ENCODE results near the gene COPS8.

Gene COPS8

DNA sequence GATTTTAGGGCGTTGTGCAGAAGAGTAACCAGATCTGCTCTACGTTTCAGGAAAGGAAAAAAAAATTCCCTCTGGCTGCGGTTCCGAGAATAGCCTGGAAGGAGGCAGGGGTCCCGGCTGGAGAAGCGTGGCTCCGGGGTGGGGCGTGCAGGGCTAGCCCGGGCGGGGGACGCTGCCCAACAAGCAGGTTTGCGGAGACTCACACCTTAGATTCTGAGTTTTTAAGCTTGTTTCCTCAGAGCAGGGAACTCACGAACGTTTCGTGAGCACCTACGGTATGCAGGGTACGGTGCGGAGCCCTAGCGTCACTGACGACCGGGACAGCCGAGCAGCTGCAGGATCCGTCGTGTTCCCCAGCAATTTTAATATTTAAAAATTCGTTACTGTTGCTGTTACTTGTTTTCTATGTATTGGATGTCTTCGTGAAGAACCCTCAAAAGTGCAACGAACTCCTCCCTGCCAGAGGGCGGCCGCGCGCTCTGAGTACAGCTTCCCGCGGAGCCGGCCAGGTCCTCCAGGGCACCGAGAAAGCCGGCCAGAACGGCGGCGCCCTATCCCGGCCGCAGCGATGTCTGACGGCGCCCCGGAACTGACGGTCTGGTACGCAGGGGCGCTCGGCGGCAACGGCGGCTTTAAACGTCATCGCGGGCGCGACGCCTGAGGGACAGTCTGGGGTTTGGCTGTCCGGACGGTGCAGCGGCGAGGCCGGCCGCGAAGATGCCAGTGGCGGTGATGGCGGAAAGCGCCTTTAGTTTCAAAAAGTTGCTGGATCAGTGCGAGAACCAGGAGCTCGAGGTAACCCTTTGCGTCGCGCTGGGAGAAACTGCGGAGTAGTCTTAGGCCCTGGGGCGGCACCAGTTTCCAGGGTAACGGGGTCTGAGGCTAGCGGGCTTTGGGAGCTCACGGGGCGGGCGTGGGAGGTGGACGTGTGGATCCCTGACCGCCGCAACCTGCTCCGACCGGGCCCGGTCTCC is at the start of gene COPS8:
TSS of gene COPS8 (plus strand) at position 642 of the 974 bp plus-strand sequence. CDS start at position 718, 76 bp downstream.
- FAIRE-seq, result peak; percentile 96

DNA sequence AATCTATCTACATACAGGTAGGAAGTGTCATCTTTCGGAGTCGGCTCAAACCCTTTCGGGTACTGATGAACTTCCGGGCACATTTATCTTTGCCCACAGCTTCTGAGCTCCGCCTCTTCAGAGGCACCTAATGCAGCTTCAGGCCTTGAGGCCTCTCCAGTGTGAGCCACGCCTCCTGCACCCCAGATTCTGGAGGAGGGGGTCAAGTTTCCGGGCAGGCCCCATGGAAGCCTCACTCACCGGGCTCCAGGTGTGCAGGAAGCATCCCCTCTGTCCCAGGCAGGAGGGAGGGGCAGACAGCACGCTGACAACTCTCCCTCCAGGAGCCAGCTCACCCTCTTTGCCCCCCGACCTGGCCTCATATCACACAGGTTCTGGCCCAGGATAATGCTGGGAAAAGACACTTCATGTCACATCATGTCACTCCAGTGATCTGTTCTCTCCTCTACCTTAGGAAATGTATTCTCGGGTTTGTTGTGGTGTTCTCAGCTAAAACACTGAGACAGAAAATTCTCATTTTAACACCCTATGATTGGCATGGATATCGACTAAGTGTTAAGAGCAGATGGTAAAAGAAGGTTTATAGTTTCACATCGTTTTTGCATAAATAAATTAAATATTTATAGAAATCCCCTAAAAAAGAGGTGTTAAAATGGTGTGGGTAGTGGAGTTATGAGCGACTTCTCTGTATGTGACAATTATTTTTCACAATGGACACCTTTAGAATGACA is 46.2 kb upstream of the COPS8 start:
- DNase-seq (ENCODE audit: low spot score) (no peak), FAIRE-seq (no peak)

More for the DNA sequence above, at the start of gene COPS8:
- DNase-seq (ENCODE audit: low spot score), result peak; percentile 96

DNA sequence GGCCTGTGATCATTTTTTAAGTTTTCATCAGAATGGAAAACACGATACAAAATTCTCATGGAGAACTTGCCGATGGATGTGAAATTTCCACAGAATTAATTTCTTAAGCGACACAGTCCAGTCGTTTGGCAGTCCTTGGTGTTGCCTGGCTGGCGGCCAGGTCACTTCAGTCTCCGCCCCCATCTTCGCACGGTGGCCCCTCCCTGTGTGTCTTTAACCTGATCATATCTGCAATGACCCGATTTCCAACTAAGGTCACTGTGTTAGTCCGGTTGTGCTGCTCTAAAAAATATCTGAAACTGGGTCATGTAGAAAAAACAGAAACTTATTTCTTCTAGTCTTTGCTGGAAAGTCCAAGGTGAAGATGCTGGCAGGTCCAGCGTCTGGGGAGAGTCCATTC is 44.5 kb upstream of the COPS8 start:
- DNase-seq (ENCODE audit: low spot score) (no peak), FAIRE-seq (no peak)

DNA sequence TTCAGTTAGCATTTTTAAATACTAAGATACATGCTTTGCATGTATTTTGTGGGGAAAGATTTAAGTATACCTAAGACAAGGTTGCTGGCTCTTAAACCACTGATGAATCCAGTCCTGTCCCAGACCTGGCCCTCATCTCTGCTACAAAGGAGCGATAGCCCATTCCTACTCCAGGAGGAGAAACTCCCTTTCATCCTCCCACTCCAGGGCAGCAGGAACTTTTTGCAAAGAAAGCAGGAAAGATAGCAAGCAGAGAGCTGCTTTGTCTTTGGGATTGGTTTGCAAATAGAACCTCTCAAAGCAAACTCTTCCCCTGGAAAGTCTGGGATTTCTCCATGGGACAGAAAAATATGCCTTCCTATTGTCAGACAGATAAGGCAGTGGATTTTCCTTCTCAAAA is 43.6 kb upstream of the COPS8 start:
- DNase-seq (ENCODE audit: low spot score) (no peak), FAIRE-seq (no peak)

DNA sequence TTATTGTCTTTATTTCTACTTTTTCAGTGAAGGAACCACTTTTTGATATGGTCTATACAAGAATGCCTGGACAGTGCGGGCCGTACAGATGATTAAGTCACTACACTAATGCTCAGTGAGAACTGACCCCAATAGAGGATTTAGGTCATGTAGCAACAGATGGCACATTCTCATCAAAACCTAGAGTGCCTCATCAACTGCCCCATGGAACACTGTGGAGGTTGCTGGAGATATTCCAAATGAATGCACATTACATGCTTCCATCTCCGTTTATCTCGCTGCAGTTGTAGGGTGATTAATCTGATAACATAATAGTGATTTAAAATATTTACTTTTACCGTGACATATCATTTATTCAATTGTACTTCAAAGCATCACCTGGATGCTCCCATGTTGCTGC is 41.8 kb upstream of the COPS8 start:
- FAIRE-seq, result no peak
- DNase-seq (ENCODE audit: low spot score), result no peak

DNA sequence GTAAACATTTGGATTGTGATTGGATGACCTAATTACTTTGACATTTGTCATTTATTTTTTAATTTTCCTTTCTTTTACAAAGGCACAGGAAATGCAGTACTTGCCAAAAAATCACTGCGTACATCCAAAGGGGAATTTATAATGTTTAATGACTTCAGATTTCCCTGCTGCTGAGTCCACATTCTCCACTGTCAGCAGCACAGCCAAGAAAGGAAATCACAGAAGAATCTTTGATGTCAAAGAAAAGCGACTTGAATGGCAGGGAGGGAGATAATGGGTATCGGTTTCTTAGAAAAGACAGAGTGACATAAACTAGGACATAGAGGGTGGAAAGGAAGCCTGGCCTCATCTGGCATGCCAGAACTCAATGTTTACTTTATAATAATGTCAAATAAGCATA is 41.4 kb upstream of the COPS8 start:
- no peak for FAIRE-seq

DNA sequence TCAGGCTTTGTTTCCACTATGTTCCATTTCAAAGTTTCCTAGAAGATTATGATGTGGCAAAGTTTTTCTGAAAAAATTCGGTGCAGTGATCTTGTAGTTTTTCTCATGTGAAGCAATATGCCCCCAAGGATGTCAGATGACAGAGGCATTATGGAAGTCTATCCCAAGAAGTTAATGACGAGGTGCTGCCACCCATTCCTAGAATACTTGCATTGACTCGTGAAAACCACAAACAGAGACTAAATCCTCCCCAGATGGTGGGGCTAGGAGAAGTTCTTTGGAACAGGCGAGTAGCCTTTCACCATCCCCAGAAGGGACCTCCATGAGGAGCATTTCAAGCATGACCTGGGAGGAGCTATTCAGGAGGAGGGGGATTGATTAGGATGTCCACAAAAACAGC is 40.2 kb upstream of the COPS8 start:
- FAIRE-seq, result no peak
- DNase-seq (ENCODE audit: low spot score), result no peak

More for the DNA sequence above, 41.4 kb upstream of the COPS8 start:
- DNase-seq (ENCODE audit: low spot score), result no peak

DNA sequence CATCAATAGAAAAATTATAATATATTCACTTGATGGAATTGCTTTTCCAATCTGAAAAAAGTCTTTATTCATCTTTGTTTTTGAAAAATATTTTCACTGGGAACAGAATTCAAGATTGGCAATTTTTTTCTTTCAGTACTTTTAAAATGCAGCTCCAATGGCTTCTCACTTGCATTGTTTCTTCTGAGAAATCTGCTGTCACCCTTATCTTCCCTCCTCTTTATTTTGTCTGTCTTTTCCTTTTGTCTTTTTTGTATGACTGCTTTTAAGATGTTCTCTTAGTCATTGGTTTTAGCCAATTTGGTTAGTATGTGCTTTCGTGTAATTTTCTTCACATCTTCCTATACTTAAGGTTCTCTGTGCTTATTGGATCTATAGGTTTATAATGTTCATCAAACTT is 37.1 kb upstream of the COPS8 start:
- FAIRE-seq (no peak), DNase-seq (ENCODE audit: low spot score) (no peak)

DNA sequence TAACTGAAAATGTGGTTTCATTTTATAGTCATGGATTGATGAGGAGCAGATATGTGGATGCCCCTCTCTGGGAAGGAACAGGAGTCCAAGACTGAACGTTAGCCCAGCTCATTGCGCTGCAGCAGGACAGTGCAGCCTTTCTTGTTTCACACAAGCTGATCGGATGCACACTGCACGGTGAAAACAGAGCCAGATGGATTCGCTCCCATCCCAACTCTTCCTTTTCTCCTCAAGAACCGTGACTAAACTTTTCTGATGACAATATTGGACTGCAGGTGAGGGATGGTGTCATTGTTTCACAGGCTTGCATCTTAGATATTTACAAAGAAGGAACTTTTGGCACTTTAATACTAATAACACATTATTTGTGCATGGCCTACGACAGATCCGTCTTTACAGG is 33.8 kb upstream of the COPS8 start:
- DNase-seq (ENCODE audit: low spot score) (no peak), FAIRE-seq (no peak)

DNA sequence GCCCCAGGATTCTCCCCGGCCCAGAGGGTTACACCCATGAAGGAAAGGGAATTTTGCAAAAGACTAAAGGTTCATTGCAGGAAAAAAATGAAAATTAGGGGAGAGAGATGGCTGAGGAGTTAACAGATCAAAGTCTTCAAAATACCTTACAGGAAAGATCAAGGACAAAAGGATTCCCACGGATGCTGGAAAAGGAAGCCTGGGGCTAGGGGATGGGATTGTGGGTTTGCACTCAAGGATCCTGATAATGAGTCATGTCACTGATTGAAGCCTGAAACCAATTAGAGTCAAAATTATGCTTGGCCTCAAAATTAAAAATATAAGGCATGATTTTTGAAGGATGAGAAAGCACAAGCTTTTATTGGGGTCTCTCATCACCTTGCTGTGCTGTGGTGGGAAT is 32.6 kb upstream of the COPS8 start:
- DNase-seq (ENCODE audit: low spot score) (no peak), FAIRE-seq (no peak)

DNA sequence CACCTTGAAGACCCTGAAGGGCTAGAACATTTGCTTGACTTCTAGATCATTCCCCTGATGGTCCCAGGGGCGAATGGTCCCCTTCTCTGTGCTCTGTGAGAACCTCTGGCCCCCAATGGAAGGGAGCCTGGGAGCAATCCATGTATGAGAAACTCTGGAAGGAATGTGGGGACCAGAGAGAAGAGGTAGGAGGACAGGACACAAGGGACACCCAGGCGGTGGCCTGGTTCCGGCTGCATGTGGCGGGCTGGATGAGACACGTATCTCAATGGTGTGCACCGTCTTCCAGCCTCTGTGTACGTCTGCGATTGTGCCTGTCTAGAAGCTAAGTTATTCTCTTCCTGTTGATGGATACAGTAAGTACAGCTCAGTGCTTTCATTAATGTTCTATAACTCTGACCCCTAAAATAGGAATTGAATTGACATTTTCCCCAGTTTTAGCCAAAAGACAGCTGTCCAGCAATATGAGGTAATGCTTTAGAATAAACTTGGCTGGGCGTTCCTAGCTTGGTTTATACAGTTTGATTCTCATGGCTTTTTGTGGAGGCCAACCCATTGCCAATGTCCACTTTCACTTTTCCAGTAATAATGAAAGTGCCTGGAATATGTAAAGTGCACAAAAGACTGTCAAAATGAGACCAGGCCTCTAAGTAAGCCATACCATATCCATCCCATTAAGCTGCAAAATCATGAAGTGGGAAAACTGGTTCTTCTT is 30.1 kb upstream of the COPS8 start:
- FAIRE-seq (no peak), DNase-seq (ENCODE audit: low spot score) (no peak)

DNA sequence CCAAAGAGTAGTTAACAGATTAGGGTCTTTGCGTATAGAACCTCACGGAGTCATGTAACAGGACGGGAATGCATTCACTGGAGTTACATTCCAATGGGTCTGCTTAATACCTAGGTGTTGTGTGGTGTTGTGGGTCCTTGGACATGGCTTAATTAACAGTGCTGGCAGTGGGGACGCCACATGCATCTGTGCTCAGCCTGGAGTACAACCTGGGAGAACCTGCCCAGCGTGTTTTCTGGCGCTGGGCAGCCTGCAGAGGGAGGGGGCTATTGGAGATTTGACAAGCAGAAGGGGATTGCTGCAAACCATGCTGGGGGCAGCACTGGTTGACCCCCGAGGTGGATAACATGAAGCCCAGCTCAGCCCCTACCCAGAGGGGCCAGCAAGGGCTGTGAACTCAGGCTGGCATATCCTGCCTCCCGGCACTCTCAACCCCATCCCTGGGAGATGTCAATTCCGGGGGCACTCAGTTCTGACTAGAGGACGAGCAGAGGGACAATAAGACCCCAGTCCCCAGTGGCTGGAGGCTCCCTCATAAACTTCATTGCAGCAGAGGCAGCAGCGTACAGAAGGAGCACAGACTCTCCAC is 29.3 kb upstream of the COPS8 start:
- no peak for FAIRE-seq

DNA sequence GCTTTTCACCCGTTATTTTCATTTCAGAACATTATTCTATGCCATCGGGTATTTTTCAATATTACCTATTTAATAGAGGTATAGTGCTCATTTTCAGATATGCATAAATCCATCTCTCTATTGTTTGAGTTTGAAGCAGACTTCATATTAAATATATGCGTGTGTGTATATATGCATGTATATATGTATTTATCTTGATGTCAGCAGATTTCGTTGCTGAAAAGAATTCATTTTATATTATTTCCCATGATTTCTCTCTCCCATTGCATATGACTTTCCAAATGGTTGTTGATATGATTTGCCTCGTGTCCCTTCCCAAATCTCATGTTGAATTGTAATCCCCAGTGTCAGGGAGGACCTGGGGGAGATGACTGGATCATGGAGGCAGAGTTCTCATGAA is 28.6 kb upstream of the COPS8 start:
- FAIRE-seq (no peak), DNase-seq (ENCODE audit: low spot score) (no peak)

More for the DNA sequence above, 29.3 kb upstream of the COPS8 start:
- DNase-seq (ENCODE audit: low spot score), result no peak

DNA sequence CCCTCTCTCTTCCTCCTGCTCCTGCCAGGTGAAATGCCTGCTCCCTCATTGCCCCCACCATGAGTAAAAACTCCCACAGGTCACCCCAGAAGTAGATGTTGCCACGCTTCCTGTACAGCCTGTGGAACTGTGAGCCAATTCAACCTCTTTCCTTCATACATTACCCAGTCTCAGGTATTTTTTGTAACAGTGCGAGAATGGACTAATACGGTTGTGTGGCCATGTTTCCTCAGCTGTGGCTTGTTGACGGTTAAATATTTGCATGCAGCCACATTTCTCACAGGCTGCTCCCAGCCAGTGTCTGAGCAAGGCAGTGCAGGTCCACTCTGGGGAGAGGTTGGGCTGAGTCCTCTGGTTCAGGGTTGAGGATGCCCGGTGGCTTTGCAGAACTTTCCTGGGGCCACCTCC is 27.8 kb upstream of the COPS8 start:
- FAIRE-seq (no peak), DNase-seq (ENCODE audit: low spot score) (no peak)

DNA sequence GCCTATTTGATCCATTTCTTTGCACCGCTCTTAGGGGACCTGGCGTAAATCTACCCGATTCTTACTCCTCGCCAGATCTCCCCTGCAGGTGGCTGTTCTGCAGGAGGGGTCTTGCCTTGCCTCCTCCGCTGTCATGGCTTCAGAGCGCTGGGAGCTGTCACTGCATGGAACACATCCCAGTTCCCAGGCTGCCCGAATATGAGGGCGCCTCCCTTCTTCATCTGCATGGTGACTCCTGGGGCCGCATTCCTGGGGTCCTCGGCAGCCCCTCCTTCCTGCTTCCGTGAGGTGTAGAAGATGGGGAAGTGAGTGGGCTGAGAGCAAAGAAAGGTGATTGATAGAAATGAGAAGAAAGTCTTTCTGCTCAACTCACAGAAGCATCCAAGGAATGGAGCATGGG is 27.3 kb upstream of the COPS8 start:
- DNase-seq (ENCODE audit: low spot score), result no peak
- FAIRE-seq, result no peak

DNA sequence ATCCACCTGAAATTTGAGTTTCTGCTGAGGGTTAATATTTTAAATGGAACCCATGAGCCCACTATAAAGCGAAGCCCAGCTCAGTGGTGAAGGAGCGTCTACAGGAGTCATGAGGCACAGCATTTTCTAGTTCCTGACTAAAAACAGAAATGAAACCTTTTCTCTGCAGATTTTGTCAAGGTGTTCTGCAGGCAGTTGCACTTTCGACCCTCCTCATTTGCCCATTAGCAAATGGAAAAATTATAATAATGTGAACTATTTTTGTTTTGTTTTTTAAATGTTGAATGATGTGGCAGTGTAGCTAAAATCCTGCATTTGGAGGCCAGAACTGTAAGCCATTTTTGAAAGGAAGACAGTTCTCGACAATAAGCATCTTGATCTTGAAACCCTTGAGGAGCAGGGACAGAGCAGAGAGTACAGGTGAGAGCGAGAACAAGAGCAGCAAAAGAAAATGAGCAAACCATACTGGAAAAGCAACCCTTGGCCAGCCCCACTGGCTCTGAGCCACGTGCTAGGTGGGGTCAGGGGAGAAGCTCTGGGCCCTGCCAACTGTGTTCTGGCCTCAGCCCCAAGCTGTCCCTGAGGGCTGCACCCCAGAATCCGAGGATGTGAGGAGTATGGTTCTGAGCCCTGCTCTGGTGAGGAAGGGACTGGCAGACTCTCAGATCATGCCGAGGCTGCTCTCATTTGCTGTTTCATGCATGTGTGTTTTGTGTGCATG is 26.4 kb upstream of the COPS8 start:
- FAIRE-seq, result no peak
- no peak for DNase-seq (ENCODE audit: low spot score)

DNA sequence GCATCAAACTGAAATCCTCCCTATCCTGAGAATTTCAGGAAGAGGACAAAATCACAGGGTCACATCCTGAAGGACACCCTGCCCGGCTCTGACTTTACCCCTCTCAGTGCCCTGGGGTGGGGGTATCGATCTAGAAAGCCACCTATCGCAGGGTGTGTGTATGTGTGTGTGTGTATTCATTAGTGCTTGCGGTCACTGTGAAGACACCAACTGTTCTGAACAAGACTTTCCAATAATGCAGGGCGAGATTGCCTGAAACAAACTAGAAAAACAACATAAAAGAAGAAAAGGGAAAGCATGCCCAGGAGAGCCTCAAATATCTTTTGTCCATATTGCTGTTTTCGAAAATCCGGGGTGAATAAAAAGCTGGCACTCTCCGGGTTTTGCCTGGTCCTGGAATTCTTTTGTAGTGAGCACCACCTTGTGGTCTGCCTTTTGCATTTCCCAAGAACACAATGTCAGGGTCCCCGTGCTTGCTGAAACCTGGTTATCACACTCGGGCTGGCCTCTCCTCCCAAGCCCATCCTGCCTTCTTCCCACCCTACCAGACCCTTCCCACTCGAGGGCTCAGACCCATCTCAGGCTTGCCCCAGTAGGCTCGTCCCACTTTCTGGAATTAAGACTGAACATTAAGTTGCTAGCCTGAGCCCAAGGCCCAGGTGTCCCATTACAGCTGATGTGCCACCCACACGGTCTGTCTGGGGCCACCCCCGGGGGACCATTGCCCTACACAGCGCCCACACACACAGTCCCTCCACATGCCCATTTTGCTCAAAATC is 25.0 kb upstream of the COPS8 start:
- DNase-seq (ENCODE audit: low spot score) (peak; percentile 72), FAIRE-seq (no peak)

DNA sequence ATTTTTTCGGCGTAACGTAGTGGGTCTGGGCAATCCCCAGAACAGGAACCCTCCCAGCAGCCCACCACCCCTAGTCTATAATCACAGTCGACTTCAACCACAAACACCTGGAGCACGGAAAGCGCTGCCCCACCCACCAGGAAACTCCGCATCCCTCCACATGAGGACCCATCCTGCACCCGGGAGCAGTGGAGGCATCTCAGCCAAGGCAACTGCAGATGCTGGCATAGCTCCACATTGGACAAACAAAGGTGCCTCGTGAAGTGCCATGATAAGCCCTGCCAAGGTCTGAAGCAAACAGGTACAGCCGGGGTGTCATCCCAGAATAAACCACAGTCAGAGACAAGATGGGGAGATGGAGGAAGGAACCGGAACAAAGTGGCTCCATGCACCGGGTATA is 24.3 kb upstream of the COPS8 start:
- FAIRE-seq (no peak), DNase-seq (ENCODE audit: low spot score) (no peak)

DNA sequence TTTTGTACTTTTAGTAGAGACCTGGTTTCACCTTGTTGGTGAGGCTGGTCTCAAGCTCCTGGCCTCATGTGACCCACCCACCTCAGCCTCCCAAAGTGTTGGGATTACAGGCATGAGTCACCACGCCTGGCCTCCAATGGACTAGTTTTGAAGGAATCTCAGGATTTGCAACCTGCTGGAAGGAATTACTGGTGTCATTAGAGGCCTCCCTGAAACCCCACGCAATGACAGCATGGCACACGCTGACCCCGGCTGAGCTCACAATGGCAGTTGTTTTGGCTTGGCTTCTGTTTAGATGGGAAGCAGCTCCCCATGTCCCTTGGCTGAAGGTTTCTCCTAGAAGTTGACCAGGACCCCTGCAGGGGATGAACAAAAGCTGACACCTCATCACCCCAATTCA is 23.1 kb upstream of the COPS8 start:
- peak; percentile 46 for DNase-seq (ENCODE audit: low spot score)
- no peak for FAIRE-seq
